HepG2 (cell line): ENCODE results near the gene ELOVL7. TPM values are rescaled to one million over a fixed set of nuclear protein-coding genes. Genes with fewer than 3 reads are reported as not detected.

ENCODE experiments used
- CBX5 ChIP-seq: sonication (generic); formaldehyde crosslinking; IDR thresholded peaks from 2 replicates; pipeline ENCODE4 v1.4.0; 2020; ENCODE audit warnings: missing genetic modification reagents, borderline replicate concordance
- HNRNPK ChIP-seq: fragments of 200-400 bp; formaldehyde crosslinking; IDR thresholded peaks from 2 replicates; pipeline ENCODE4 v1.6.1; 2018; ENCODE audit warnings: low read length, low read depth, moderate library complexity, mild to moderate bottlenecking; ENCODE audit not compliant: poor library complexity, severe bottlenecking
- KLF13 ChIP-seq: sonication (generic); formaldehyde crosslinking; IDR thresholded peaks from 2 replicates; pipeline ENCODE4 v1.4.0; 2020; ENCODE audit warnings: mild to moderate bottlenecking, missing genetic modification reagents
- MATR3 ChIP-seq: sonication (generic); formaldehyde crosslinking; IDR thresholded peaks from 2 replicates; pipeline ENCODE4 v1.4.0; 2020; ENCODE audit warnings: missing genetic modification reagents
- MZF1 ChIP-seq: sonication (generic); formaldehyde crosslinking; IDR thresholded peaks from 2 replicates; pipeline ENCODE4 v1.8.1; 2023; ENCODE audit warnings: mild to moderate bottlenecking, missing genetic modification reagents, borderline replicate concordance
- NR2F2 ChIP-seq: IDR thresholded peaks from 2 replicates; pipeline ENCODE4 v1.6.1; 2012; ENCODE audit warnings: low read depth, inconsistent platforms, borderline replicate concordance
- NRL ChIP-seq: sonication (generic); formaldehyde crosslinking; IDR thresholded peaks from 2 replicates; pipeline ENCODE4 v1.5.0; 2020; ENCODE audit warnings: missing genetic modification reagents, mild to moderate bottlenecking, moderate library complexity, borderline replicate concordance
- POLR2AphosphoS5 ChIP-seq: IDR thresholded peaks from 2 replicates; pipeline ENCODE4 v1.6.1; 2012; ENCODE audit warnings: low read depth, low read length
- RFX3 ChIP-seq: IDR thresholded peaks from 2 replicates; pipeline ENCODE4 v1.6.1; 2016; ENCODE audit warnings: missing biosample characterization, missing genetic modification reagents
- SIN3B ChIP-seq: fragments of 150-350 bp; IDR thresholded peaks from 2 replicates; pipeline ENCODE4 v1.6.1; 2014; ENCODE audit warnings: low read length
- SP140L ChIP-seq: sonication (generic); formaldehyde crosslinking; IDR thresholded peaks from 2 replicates; pipeline ENCODE4 v1.4.0; 2020; ENCODE audit warnings: missing genetic modification reagents, borderline replicate concordance
- THAP11 ChIP-seq: IDR thresholded peaks from 2 replicates; pipeline ENCODE4 v1.6.1; 2016; ENCODE audit warnings: missing biosample characterization, missing genetic modification reagents
- TSC22D2 ChIP-seq: sonication (generic); formaldehyde crosslinking; IDR thresholded peaks from 2 replicates; pipeline ENCODE4 v1.5.1; 2020; ENCODE audit warnings: missing genetic modification reagents, mild to moderate bottlenecking, borderline replicate concordance
- YY1 ChIP-seq: IDR thresholded peaks from 2 replicates; pipeline ENCODE4 v1.6.1; 2011; ENCODE audit warnings: low read length, low read depth, moderate library complexity, mild to moderate bottlenecking; ENCODE audit not compliant: insufficient read depth, insufficient replicate concordance
- ZBTB20 ChIP-seq: sonication (generic); formaldehyde crosslinking; IDR thresholded peaks from 2 replicates; pipeline ENCODE4 v1.8.1; 2023; ENCODE audit warnings: missing genetic modification reagents, low read depth, mild to moderate bottlenecking, borderline replicate concordance
- ZBTB21 ChIP-seq: sonication (generic); formaldehyde crosslinking; IDR thresholded peaks from 2 replicates; pipeline ENCODE4 v1.4.0; 2020; ENCODE audit warnings: missing genetic modification reagents
- ZKSCAN8 ChIP-seq: IDR thresholded peaks from 2 replicates; pipeline ENCODE4 v1.6.1; 2016; ENCODE audit warnings: borderline replicate concordance, missing genetic modification reagents, missing compliant biosample characterization
- ZNF17 ChIP-seq: sonication (generic); formaldehyde crosslinking; IDR thresholded peaks from 2 replicates; pipeline ENCODE4 v1.5.0; 2020; ENCODE audit warnings: mild to moderate bottlenecking, missing genetic modification reagents
- ZNF343 ChIP-seq: sonication (generic); formaldehyde crosslinking; IDR thresholded peaks from 2 replicates; pipeline ENCODE4 v1.4.0; 2020; ENCODE audit warnings: mild to moderate bottlenecking, missing genetic modification reagents
- ZNF367 ChIP-seq: sonication (generic); formaldehyde crosslinking; IDR thresholded peaks from 2 replicates; pipeline ENCODE4 v1.4.0; 2020; ENCODE audit warnings: missing genetic modification reagents, borderline replicate concordance
- ZNF703 ChIP-seq: sonication (generic); formaldehyde crosslinking; IDR thresholded peaks from 2 replicates; pipeline ENCODE4 v1.5.1; 2020; ENCODE audit warnings: missing genetic modification reagents, mild to moderate bottlenecking, moderate library complexity, borderline replicate concordance
- ZSCAN21 ChIP-seq: sonication (generic); formaldehyde crosslinking; IDR thresholded peaks from 2 replicates; pipeline ENCODE4 v1.8.0; 2022; ENCODE audit warnings: mild to moderate bottlenecking, missing genetic modification reagents, moderate library complexity, borderline replicate concordance
- polyA plus RNA-seq, 8 experiments: library from polyadenylated mRNA; depleted of rRNA in 3 of 8; stranded (reverse) in 7 of 8; unstranded in 1 of 8; fragments of >200 nt; fragmentation: Illumina TruSeq in 4 of 8; extraction: Trizol in 4 of 8; gene quantifications; 2 replicates each; pipeline versions ENCODE4 v1.2.1 to v1.2.3, GENCODE V29; 2011 to 2016; ENCODE audit warnings: low read depth in 4 of 8, missing spikeins in 1 of 8, mixed read lengths in 1 of 8; ENCODE audit not compliant: insufficient read depth in 1 of 8
- total RNA-seq, 5 experiments: library from RNA; depleted of rRNA; stranded (reverse); fragments of >200 nt; fragmentation: Illumina TruSeq; extraction: Trizol; gene quantifications; 2 replicates each; pipeline ENCODE4 v1.2.3, GENCODE V29; 2016; ENCODE audit warnings: low read depth in 1 of 5
- TF ChIP-seq, protein P1 (sequence below): sonication (generic); formaldehyde crosslinking; IDR thresholded peaks from 2 replicates; pipeline ENCODE4 v1.5.1; 2020; ENCODE audit warnings: mild to moderate bottlenecking, missing genetic modification reagents, borderline replicate concordance
- TF ChIP-seq, protein P2 (sequence below): sonication (generic); formaldehyde crosslinking; IDR thresholded peaks from 2 replicates; pipeline ENCODE4 v1.4.0; 2020; ENCODE audit warnings: mild to moderate bottlenecking, missing genetic modification reagents
- TF ChIP-seq, protein P3 (sequence below): sonication (generic); formaldehyde crosslinking; IDR thresholded peaks from 2 replicates; pipeline ENCODE4 v1.8.0; 2022; ENCODE audit warnings: missing genetic modification reagents, mild to moderate bottlenecking, inconsistent platforms, borderline replicate concordance
- TF ChIP-seq, protein P4 (sequence below): sonication (generic); formaldehyde crosslinking; IDR thresholded peaks from 2 replicates; pipeline ENCODE4 v1.4.0; 2020; ENCODE audit warnings: missing genetic modification reagents

Gene ELOVL7
- total and polyA plus RNA-seq, 2 of the 13 experiments (the other 11 are each of a cell fraction or from before 2014, with no cell fraction given) = 4.5 to 7.3 TPM

DNA sequence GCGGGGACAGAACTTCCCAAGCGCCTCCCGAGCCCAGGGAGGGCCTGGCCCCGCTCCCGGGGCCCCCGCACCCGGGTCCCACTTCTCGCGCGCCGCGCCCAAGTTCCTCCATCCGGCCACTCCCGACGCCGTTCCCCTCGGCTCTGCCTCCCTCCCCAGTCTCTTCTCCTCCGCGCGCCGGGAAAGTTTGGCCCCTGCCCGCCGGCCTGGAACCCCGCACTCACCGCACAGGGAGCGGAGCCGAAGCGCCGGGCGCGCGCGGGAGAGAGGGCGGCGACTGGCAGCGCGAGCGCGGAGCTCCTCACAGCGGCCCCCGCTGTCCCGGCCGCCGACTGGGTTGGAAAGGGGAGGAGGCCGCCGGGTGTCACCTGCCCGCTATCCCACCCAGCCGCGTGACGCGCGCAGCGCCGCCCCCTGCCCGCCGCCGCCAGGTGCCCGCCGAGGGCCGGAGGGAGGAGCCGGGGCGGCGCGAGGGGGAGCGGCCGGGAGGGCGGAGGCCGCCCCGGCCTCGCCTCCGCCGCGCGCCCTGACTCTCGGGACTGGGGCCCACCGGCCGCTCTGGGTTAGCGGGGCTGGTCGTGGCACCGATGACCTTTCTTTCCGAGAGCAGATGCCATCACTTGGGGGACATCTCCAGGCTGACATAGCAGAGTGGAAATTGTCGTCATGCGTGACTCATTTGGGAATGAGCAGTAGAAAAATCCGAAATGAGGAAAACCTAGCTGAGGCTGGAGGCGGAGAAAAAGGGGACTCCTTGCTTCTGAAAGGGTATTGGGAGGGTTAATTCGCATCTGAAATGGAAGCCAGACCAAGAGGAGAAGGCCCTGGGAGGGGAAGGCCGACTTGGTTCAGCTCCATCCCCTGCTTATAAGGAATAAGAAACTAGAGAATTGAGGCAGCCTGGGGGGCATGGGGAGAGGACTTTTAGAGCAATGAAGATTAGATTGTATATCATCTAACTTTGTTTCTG is at the start of gene ELOVL7 (continued):
- TF ChIP-seq ZNF367 (CRISPR knock-in tag) (no peak), SIN3B (no peak), TSC22D2 (no peak), MZF1 (CRISPR knock-in tag) (no peak), NR2F2 (no peak), NRL (no peak), THAP11 (CRISPR knock-in tag) (no peak), POLR2AphosphoS5 (no peak), KLF13 (CRISPR knock-in tag) (no peak), HNRNPK (peak; percentile 42), ZSCAN21 (no peak), ZNF703 (CRISPR knock-in tag) (no peak), CBX5 (CRISPR knock-in tag) (no peak), YY1 (peak; percentile 27), ZKSCAN8 (CRISPR knock-in tag) (no peak), ZBTB21 (CRISPR knock-in tag) (peak; percentile 87), SP140L (CRISPR knock-in tag) (no peak), ZBTB20 (CRISPR knock-in tag) (no peak), RFX3 (CRISPR knock-in tag) (no peak), ZNF343 (CRISPR knock-in tag) (peak; percentile 42; the same call in 1 of the 2 replicates), ZNF17 (CRISPR knock-in tag) (no peak), MATR3 (no peak)
- TF ChIP-seq, protein P1, sequence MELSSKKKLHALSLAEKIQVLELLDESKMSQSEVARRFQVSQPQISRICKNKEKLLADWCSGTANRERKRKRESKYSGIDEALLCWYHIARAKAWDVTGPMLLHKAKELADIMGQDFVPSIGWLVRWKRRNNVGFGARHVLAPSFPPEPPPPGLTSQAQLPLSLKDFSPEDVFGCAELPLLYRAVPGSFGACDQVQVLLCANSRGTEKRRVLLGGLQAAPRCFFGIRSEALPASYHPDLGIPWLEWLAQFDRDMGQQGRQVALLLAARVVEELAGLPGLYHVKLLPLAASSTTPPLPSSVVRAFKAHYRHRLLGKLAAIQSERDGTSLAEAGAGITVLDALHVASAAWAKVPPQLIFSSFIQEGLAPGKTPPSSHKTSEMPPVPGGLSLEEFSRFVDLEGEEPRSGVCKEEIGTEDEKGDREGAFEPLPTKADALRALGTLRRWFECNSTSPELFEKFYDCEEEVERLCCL (CRISPR knock-in tag) = no peak
- TF ChIP-seq, protein P2, sequence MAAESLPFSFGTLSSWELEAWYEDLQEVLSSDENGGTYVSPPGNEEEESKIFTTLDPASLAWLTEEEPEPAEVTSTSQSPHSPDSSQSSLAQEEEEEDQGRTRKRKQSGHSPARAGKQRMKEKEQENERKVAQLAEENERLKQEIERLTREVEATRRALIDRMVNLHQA (CRISPR knock-in tag) = no peak
- TF ChIP-seq, protein P3, sequence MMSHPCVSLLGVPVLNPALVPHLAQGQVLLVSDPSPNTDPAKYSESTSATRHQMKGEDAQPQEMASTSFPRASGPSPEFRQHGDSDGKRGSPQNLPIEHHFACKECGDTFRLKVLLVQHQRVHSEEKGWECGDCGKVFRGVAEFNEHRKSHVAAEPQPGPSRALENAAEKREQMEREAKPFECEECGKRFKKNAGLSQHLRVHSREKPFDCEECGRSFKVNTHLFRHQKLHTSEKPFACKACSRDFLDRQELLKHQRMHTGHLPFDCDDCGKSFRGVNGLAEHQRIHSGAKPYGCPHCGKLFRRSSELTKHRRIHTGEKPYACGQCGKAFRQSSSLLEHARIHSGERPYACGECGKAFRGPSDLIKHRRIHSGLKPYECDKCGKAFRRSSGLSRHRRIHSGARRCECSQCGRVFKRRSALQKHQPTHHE = no peak
- TF ChIP-seq, protein P4, sequence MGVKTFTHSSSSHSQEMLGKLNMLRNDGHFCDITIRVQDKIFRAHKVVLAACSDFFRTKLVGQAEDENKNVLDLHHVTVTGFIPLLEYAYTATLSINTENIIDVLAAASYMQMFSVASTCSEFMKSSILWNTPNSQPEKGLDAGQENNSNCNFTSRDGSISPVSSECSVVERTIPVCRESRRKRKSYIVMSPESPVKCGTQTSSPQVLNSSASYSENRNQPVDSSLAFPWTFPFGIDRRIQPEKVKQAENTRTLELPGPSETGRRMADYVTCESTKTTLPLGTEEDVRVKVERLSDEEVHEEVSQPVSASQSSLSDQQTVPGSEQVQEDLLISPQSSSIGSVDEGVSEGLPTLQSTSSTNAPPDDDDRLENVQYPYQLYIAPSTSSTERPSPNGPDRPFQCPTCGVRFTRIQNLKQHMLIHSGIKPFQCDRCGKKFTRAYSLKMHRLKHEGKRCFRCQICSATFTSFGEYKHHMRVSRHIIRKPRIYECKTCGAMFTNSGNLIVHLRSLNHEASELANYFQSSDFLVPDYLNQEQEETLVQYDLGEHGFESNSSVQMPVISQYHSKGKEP (CRISPR knock-in tag) = no peak
